CD4-positive, alpha-beta T cell (primary cell): ENCODE data around the gene ST6GALNAC2. TPM values are rescaled to one million over a fixed set of nuclear protein-coding genes. Genes with fewer than 3 reads are reported as not detected.

ENCODE experiments used
- ATAC-seq: fragments of 200-7000 bp; cut with Tn5 transposase; one replicate; pipeline ENCODE4 v1.10.0; 2022; ENCODE audit warnings: mild to moderate bottlenecking; ENCODE audit not compliant: poor library complexity
- CTCF ChIA-PET: fragments of 350-600 bp; sonication (Branson Sonifier 250); formaldehyde crosslinking; loops from one replicate; lab custom pipeline; 2021; ENCODE audit warnings: antibody characterized with exemption, inconsistent platforms; lab: Charles Lee
- POLR2A ChIA-PET: fragments of 350-600 bp; sonication (Branson Sonifier 250); formaldehyde crosslinking; loops from one replicate; lab custom pipeline; 2021; ENCODE audit warnings: antibody characterized with exemption, inconsistent platforms; lab: Charles Lee
- DNase-seq, 14 experiments: peaks; one replicate each; pipeline ENCODE4 v3.0.0-alpha.2; 2013 to 2020; ENCODE audit warnings: mixed read lengths in 2 of 14
- H3K27ac ChIP-seq, 2 donors: one replicate each; pipeline versions ENCODE4 v1.5.1 to v1.7.0; 2013; ENCODE audit warnings: low read length in 2 of 2, low read depth in 1 of 2, mild to moderate bottlenecking in 1 of 2
- H3K27me3 ChIP-seq, 2 experiments: 1 replicate in 1 of 2; 2 replicates in 1 of 2; pipeline versions ENCODE4 v1.6.1 to v1.7.0; 2013; ENCODE audit warnings: low read length in 2 of 2, control low read depth in 1 of 2, mild to moderate bottlenecking in 1 of 2, moderate library complexity in 1 of 2; ENCODE audit not compliant: insufficient read depth in 2 of 2, control insufficient read depth in 1 of 2
- H3K36me3 ChIP-seq: one replicate; pipeline ENCODE4 v1.6.1; 2013; ENCODE audit warnings: low read length, control low read depth; ENCODE audit not compliant: insufficient read depth
- H3K4me1 ChIP-seq: one replicate; pipeline ENCODE4 v1.6.1; 2013; ENCODE audit warnings: low read length, control low read depth; ENCODE audit not compliant: insufficient read depth
- H3K4me3 ChIP-seq: one replicate; pipeline ENCODE4 v1.5.1; 2013; ENCODE audit warnings: mild to moderate bottlenecking, low read length, moderate library complexity
- H3K9me3 ChIP-seq, 2 experiments: 1 replicate in 1 of 2; 2 replicates in 1 of 2; pipeline versions ENCODE4 v1.6.1 to v1.7.0; 2013; ENCODE audit warnings: low read length in 2 of 2, mild to moderate bottlenecking in 2 of 2, control low read depth in 1 of 2, moderate library complexity in 1 of 2; ENCODE audit not compliant: control insufficient read depth in 1 of 2, insufficient read depth in 1 of 2
- H3K27ac Mint-ChIP-seq: one replicate; pipeline ENCODE4 v1.8.0; 2020; ENCODE audit warnings: mixed read lengths
- H3K27me3 Mint-ChIP-seq: one replicate; pipeline ENCODE4 v1.8.0; 2021; ENCODE audit warnings: mixed read lengths
- H3K36me3 Mint-ChIP-seq: one replicate; pipeline ENCODE4 v1.8.0; 2021; ENCODE audit warnings: low read depth, mixed read lengths
- H3K4me1 Mint-ChIP-seq: one replicate; pipeline ENCODE4 v1.8.0; 2021; ENCODE audit warnings: low read depth, mixed read lengths
- H3K4me3 Mint-ChIP-seq: one replicate; pipeline ENCODE4 v1.8.0; 2020; ENCODE audit warnings: mild to moderate bottlenecking, mixed read lengths
- H3K9me3 Mint-ChIP-seq: one replicate; pipeline ENCODE4 v1.8.0; 2020; ENCODE audit warnings: mixed read lengths
- intact Hi-C, 2 experiments: fragments of 100-400 bp; cut with DNase I in 1 of 2; cut with micrococcal nuclease in 1 of 2; formaldehyde crosslinking; loops; one replicate each; pipeline versions ENCODE4 v1.15.1 to v1.9.0; 2023 to 2025; cut with DNase I, micrococcal nuclease
- total RNA-seq, 174 experiments: library from RNA in 2 of 174; stranded (reverse) in 2 of 174; gene quantifications; one replicate each; pipeline ENCODE4 v1.2.3 and lab custom pipeline; 2021 to 2026
- TF ChIP-seq, protein P1 (sequence below): fragments of 200-600 bp; IDR thresholded peaks from one replicate; pipeline ENCODE4 v1.8.0; 2022; ENCODE audit warnings: antibody characterized with exemption, mild to moderate bottlenecking

The ST6GALNAC2 gene
- total RNA-seq, 2 experiments from 2014 or later = 0.49 to 1.2 TPM

DNA sequence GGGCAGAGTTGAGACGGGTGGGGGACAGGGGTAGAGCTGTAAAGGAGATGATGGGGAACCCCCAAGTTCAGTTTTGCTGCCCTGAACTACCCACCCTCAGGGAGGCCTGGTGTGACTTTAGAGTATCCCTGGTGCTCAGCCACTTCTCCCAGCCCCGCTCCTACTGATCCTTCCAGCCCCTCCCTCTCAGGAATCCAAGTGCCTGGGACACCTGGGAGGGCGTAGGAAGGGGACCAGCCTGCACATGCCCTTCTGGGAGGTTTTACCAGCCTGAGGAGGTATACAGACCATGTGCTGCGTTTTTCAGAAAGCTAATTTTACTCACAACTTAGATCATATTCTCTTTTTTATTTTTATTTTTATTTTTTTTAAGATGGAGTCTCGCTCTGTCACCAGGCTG, 4.1 kb downstream of the ST6GALNAC2 start:
- Histone ChIP-seq H3K27me3 (peaks cover 12 to 22% of the 10 kb centered on the region in 2 experiments), H3K4me3 (no peak overlapping the region), H3K27ac (no peak overlapping the region), H3K4me1 (peaks cover 19% of the 10 kb centered on the region), H3K36me3 (no peaks in the 10 kb centered on the region), H3K9me3 (peaks cover 0 to 10% of the 10 kb centered on the region in 2 experiments)
- peaks cover 26% of the 10 kb centered on the region for H3K27me3 Mint-ChIP-seq
- DNase-seq (no peak), ATAC-seq (no peak)
- H3K9me3 Mint-ChIP-seq = no peaks in the 10 kb centered on the region
- H3K36me3 Mint-ChIP-seq = no peaks in the 10 kb centered on the region
- ChIA-PET POLR2A (no interaction called here), CTCF (no interaction called here)
- H3K4me1 Mint-ChIP-seq = peaks cover 4% of the 10 kb centered on the region
- intact Hi-C loops = no loop called here
- TF ChIP-seq, protein P1, sequence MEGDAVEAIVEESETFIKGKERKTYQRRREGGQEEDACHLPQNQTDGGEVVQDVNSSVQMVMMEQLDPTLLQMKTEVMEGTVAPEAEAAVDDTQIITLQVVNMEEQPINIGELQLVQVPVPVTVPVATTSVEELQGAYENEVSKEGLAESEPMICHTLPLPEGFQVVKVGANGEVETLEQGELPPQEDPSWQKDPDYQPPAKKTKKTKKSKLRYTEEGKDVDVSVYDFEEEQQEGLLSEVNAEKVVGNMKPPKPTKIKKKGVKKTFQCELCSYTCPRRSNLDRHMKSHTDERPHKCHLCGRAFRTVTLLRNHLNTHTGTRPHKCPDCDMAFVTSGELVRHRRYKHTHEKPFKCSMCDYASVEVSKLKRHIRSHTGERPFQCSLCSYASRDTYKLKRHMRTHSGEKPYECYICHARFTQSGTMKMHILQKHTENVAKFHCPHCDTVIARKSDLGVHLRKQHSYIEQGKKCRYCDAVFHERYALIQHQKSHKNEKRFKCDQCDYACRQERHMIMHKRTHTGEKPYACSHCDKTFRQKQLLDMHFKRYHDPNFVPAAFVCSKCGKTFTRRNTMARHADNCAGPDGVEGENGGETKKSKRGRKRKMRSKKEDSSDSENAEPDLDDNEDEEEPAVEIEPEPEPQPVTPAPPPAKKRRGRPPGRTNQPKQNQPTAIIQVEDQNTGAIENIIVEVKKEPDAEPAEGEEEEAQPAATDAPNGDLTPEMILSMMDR = no peak
- H3K4me3 Mint-ChIP-seq = no peak overlapping the region
- H3K27ac Mint-ChIP-seq = no peak overlapping the region

- ATAC-seq = no peak
- CTCF ChIA-PET = no interaction called here
These were observed 6.4 kb downstream of the ST6GALNAC2 start for GRCh38 chr17:76579281-76579680.

GRCh38 chr17:76578376-76578775, 7.3 kb downstream of the ST6GALNAC2 start:
- DNase-seq (no peak), ATAC-seq (no peak)
- intact Hi-C loops = loop anchor here in 1 of 2 experiments (10.0 kb wide), 1 partner anchor 46 kb away; no protein-coding TSS in a partner anchor
- CTCF ChIA-PET = no interaction called here
- Mint-ChIP-seq H3K4me3 (no peak overlapping the region), H3K27me3 (peaks cover 6% of the 10 kb centered on the region), H3K36me3 (no peaks in the 10 kb centered on the region), H3K27ac (no peak overlapping the region), H3K4me1 (no peaks in the 10 kb centered on the region), H3K9me3 (no peaks in the 10 kb centered on the region)
- no peak overlapping the region for H3K4me3 ChIP-seq
- H3K27ac ChIP-seq = no peak overlapping the region
- TF ChIP-seq, protein P1 = no peak
- no peaks in the 10 kb centered on the region for H3K9me3 ChIP-seq
- POLR2A ChIA-PET = interaction anchor here (1.3 kb wide), 1 partner anchor 11 kb away, joined by 4 read pairs; no protein-coding TSS in a partner anchor
- no peaks in the 10 kb centered on the region for H3K36me3 ChIP-seq
- no peaks in the 10 kb centered on the region for H3K4me1 ChIP-seq
- H3K27me3 ChIP-seq = no peaks in the 10 kb centered on the region

More at GRCh38 chr17:76579281-76579680, 6.4 kb downstream of the ST6GALNAC2 start:
- POLR2A ChIA-PET = interaction anchor here (1.2 kb wide), 1 partner anchor 22 kb away, joined by 3 read pairs; no protein-coding TSS in a partner anchor
- no peak overlapping the region for H3K4me3 Mint-ChIP-seq
- Histone ChIP-seq H3K36me3 (no peaks in the 10 kb centered on the region), H3K27ac (no peak overlapping the region), H3K4me1 (no peaks in the 10 kb centered on the region), H3K4me3 (no peak overlapping the region), H3K9me3 (no peaks in the 10 kb centered on the region), H3K27me3 (peaks cover 3 to 4% of the 10 kb centered on the region in 2 experiments)
- intact Hi-C loops = loop anchor here in 1 of 2 experiments (10.0 kb wide), 1 partner anchor 46 kb away; no protein-coding TSS in a partner anchor
- TF ChIP-seq, protein P1 = no peak
- H3K27ac Mint-ChIP-seq = no peak overlapping the region
- H3K27me3 Mint-ChIP-seq = peaks cover 10% of the 10 kb centered on the region
- H3K9me3 Mint-ChIP-seq = no peaks in the 10 kb centered on the region
- DNase-seq = no peak
- H3K36me3 Mint-ChIP-seq = no peaks in the 10 kb centered on the region
- H3K4me1 Mint-ChIP-seq = peaks cover 3% of the 10 kb centered on the region
